ENCODE results near the gene BAIAP2.
A peak's percentile ranks its signal among the peaks of the same experiment; 100 is the strongest.

The BAIAP2 gene, protein sequence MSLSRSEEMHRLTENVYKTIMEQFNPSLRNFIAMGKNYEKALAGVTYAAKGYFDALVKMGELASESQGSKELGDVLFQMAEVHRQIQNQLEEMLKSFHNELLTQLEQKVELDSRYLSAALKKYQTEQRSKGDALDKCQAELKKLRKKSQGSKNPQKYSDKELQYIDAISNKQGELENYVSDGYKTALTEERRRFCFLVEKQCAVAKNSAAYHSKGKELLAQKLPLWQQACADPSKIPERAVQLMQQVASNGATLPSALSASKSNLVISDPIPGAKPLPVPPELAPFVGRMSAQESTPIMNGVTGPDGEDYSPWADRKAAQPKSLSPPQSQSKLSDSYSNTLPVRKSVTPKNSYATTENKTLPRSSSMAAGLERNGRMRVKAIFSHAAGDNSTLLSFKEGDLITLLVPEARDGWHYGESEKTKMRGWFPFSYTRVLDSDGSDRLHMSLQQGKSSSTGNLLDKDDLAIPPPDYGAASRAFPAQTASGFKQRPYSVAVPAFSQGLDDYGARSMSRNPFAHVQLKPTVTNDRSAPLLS

DNA sequence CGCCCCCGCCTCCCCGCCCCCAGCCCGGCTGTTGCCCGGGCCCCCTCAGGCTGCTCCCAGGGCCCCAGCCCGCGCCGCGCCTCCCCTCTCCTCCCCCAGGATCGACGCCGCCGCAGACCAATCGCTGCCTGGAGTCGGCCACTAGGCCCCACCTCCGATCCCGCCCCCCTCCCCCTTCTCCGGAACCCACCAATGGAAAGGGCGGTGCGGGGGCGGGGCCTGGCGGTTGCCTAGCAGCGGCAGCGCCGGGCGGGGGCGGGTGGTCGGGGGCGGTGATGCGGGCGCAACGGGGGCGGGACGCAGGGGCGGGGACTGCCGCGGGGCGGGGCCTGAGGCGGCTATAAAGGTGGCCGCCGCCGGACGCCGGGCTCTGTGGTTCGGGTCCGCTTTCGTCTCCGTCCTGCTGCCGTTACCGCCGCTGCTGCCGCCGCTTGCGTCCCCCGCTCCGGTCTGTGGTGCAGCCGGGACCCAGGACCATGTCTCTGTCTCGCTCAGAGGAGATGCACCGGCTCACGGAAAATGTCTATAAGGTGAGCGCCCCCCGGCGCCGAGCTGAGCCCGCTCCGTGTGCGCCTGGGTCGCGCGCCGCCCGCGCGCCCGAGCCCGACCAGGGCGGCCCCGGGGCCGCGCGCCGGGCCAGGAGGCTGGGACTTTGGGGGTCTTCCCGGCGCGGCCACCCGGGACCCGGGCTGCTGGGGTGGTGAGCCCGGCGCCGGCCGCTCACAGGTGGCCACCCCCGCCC is at the start of gene BAIAP2:
Gene BAIAP2, plus strand, starts transcription at position 373 of the 742 bp plus-strand sequence. Its CDS starts 104 bp downstream, at position 477.
- DNase-seq (ENCODE audit: low spot score), result peak; percentile 100

DNA sequence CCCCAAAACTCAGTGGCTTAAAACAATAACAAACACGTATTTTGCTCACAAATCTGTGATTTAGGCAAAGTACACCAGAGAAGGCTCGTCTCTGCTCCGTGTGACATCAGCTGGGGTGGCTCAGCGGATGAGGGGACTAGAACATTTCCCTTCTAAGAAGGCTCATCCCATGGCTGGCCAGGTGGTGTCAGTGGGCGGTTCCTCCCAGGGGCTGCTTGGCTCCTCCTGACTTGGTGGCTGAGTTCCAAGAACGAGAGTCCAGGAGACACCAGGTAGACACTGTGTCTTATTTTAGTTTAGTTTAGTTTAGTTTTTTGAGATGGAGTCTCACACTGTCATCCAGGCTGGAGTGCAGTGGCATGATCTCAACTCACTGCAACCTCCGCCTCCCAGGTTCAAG is 48.9 kb upstream of the BAIAP2 start:
- no peak for DNase-seq (ENCODE audit: low spot score)

DNA sequence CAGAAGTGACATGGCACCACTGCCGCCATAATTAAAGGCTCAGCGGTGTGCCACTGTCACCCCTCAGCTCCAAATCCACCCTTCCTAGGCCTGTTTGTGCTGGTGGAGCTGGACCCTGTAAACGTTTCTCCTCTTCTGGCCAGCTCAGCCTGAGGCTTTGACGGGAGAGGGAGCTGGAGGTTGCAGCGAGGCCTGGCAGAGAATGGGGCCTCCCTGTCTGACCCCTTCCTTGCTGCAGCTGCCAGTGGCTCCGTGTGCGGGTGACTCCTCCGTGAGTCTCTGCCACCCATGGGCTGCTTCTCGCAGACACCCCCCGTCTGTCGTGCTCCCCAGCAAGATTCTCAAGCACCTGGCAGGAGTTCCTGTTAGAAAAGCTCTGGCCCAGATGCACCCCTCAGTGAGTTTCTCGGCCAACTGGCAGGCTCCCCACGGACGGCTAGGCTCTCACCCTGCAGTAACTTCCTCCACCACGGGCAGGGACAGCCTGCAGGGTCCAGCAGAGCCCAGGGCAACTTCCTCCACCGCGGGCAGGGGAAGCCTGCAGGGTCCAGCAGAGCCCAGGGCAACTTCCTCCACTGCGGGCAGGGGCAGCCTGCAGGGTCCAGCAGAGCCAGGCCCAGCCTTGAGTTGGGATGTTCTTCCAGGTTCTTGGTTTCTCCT is 48.0 kb upstream of the BAIAP2 start:
- DNase-seq (ENCODE audit: low spot score), result no peak

DNA sequence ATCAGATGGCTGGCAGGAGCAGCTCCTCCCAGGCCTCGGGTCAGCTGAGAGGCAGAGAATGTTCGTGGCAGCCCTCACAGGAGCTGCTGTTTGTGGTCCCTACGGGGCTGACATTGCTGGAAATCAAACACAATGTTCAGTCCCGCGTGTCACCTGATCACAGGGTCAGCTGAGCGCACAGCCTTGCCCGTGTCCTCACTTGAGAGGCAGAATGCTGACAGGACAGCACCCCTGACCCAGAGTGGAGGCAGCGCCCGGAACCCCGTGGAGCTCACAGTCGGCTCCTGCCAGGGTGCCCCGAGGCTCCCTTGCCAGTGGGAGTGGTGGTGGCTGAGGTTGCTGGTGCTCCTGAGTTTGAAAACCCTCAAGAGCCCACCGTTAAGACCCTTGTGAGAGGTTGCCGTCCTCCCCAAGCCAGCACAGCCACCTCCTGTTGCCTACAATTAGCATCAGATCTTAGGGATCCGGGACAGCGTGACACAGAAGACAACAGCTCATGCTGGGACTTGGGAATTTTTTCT is 47.0 kb upstream of the BAIAP2 start:
- DNase-seq (ENCODE audit: low spot score), result no peak

DNA sequence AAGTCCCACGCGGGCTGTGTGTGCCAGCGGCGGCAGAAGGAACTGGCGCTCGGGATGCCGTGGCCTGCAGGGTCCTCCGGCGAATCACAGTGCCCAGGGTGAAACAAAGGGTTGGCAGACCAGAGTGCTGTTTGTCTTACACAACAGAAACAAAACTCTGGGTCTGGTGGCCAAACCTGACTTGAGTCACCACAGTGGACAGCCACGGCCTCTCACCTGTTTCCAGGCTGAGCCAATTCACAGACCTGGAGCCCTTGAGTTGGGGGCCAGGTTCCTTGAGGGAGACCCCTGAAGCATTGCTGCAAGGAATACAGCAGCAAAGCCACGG is 45.4 kb upstream of the BAIAP2 start:
- no peak for DNase-seq (ENCODE audit: low spot score)

DNA sequence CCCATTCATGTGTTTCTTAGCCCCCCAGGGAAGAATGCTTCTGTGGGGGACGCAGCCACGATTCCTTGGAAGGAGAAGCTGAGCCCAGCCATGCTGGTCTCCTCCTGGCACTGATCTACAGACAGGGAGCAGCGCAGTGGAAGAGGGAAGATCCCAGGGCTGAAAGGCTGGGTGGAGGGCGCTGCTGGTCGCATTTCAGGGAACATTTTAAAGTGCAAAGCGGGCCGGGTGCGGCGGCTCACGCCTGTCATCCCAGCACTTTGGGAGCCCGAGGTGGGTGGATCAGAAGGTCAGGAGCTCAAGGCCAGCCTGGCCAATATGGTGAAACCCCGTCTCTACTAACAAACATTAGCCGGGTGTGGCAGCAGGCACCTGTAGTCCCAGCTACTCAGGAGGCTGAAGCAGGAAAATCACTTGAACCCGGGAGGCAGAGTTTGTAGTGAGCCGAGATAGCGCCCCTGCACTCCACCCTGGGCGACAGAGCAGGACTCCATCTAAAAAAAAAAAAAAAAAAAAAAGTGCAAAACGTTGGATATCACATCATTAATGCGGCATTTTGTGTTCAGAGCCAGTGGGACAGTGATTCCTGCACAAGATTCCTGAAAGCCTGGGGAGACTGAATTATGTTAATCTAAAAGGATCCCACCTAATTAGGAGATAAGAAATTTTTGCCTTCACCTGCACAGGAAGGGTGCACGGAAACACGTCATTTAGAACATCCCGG is 43.9 kb upstream of the BAIAP2 start:
- no peak for DNase-seq (ENCODE audit: low spot score)

DNA sequence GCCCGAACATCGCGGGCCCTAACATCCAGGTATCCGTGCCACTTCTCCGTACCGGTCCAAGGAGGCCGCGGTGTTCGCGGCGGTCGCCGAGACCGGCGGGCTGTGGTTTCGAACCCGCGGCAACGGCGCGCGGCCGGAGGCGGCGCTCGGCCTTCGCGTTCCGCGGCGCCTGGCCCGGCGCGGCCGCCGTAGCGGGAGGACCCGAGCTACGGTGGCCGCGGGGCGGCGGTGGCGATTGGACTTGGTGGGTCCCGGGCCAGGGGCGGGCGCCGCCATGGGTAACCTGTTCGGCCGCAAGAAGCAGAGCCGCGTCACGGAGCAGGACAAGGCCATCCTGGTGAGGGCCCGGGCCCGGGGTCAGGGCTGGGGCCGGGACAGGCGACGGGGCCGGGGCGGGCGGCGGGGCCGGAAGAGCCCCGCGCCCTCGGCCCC is 43.3 kb upstream of the BAIAP2 start, which contains the start of gene CHMP6:
Gene CHMP6, plus strand, starts transcription at position 197 of the 432 bp plus-strand sequence. Its CDS starts 78 bp downstream, at position 275.
- DNase-seq (ENCODE audit: low spot score), result peak; percentile 87

DNA sequence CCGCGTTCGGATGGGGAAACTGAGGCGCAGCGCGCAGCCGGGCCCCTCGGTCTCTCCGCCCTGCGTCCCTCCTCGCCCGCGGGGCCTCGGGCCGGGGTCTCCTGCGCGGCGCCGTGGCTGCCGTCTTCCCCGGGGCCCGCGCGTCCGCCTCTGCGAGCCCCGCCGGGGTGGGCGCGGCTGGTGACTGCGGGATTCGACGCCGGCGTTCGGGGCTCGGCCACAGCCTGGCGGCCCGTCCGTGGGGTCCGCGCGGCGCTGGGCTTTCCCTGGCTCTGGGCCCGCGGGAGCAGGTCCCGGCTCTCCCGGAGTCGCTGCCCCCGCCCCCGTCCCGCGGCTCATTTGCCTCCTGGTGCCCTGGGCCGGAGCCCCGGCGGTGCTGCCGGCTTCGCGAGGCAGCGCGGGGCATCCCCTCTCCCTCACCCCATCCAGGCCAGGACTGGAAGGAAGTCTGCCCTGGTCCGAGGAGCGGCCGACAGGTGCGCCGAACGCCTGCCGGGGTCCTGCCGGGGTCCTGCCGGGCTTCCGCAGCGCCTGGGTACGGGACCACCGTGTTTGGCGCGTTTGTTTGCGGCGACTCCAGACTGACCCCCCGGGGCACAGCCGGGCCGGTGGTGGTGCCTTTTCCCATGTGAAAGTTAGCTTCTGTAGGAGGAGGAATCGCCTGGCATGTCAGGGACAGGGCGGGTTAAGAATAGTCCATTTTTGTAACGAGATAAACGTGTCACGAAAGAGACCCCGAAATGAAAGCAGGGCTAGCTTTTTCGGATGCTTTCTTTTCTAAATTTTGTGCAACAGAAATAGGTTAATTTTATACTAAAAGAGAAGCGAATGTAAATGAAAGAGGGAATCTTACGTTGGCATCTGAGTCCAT is 42.6 kb upstream of the BAIAP2 start:
- peak; percentile 43 for DNase-seq (ENCODE audit: low spot score)

DNA sequence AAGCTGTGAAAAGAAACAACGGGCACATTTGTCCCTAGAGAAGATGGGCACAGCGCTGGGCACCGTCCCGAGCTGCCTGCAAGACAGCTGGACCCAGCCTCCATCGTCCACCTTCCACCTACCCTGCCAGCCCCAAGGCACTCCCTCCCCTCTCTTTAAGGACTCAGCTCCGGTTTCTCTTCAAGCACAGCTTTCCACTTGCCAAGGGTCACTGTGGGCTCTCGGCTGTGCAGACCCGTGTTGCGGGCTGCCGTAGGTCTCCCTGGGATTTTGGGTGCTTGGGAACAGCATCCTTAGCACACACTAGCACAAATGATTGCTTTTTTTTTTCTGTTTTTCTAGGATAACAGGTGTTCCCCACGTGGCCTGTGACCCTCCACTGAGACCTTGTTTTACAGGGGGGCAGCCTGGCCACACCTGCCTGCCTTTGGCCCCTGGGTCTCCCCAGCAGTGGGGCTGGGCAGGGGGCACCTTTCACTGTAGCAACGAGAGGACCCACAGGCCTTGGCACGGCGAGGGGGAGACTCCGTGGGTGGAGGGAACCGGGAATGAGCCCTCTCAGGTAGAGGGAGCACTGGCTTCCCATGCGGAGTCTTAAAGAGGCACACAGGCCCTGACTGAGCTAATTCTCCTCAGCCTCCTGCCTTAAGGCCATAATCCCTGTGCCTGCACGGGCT is 41.9 kb upstream of the BAIAP2 start:
- no peak for DNase-seq (ENCODE audit: low spot score)

DNA sequence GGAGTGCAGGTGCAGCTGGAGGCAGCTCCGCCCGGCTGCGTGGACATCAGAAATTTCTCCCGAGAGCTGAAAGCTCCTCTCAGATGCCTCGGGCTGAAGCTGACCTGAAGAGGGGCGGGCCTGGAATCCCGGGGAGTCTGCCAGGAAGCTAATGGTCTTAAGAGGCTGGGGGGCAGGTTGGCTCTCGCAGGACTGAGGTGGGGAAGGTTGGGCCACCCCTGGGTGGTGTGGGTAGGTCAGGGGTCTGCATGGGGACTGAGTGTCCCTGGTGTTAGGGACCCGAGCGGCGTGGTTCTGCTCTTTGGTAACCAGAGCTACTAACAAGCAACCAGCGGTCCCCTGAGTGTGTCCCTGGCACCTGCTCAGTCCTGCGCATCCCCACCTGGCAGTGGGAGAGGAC is 39.8 kb upstream of the BAIAP2 start:
- no peak for DNase-seq (ENCODE audit: low spot score)

DNA sequence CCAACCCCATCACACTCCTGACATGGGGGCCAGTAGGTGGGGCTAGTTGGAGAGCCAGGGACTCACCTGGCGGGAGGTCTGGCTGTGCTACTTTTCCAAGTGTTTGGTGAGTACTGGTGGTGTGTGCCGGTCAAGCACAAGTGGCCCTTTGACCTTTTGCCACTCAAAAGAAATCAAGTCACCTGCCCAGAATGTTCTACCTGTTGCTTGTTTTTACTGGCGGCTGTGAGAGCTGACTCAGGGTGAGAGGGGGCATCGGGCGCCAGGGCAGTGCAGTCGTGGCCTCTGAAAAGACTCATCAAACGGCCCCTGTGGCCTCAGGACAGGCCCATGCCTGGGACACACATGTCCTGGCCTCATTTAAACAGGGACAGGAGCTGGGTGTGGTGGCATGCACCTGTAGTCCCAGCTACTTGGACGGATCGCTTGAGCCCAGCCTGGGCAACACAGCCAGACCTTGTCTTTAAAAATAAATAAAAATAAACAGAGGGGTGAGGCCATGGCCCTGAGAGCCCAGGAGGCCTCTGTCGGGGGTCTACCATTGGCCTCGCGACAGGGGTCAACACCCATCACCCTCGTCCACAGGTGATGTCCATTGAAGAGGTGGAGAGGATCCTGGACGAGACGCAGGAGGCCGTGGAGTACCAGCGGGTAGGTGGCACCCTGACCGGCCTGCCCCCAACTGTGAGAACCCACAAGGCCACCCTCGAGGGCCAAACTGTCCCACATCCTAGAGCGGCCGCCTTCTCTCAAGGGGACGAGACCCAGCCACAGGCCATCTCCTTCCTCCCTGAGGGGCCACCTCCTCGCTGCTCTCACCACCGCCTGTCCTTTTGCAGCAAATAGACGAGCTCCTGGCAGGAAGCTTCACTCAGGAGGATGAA is 38.3 kb upstream of the BAIAP2 start:
- DNase-seq (ENCODE audit: low spot score), result no peak

DNA sequence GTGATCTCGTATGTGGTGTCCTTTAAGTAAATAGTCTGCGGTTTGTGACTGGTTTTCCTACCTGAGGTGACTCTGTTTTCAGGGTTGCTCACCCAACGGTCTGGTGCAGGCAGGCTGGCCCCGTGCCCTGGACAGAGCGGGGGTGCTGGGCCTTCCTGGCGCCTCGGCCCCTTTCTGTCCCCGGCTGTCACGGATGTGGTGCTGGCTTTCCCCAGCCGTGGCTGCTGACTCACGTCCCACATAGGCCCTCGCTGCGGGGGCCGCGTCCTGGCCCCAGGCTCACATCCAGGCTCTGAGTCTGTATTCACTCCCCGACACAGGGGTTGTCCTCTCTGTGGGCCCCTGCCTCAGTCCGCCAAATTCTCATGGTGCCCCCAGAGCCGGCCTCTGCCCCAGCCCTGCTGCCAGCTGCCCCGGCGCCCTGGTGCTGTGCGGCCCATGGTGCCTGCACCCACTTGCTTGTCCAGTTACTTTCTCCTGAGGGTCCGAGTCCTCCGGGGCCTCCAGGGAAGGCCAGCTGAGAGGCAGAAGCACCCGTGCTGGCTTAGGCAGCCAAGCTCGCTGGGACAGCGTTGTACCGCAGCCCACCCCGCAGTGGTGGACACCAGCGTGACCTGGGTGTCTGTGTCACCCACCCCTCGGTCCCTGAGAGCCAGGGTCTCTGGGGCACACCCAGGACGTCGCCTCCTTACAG is 37.4 kb upstream of the BAIAP2 start:
- DNase-seq (ENCODE audit: low spot score), result no peak

DNA sequence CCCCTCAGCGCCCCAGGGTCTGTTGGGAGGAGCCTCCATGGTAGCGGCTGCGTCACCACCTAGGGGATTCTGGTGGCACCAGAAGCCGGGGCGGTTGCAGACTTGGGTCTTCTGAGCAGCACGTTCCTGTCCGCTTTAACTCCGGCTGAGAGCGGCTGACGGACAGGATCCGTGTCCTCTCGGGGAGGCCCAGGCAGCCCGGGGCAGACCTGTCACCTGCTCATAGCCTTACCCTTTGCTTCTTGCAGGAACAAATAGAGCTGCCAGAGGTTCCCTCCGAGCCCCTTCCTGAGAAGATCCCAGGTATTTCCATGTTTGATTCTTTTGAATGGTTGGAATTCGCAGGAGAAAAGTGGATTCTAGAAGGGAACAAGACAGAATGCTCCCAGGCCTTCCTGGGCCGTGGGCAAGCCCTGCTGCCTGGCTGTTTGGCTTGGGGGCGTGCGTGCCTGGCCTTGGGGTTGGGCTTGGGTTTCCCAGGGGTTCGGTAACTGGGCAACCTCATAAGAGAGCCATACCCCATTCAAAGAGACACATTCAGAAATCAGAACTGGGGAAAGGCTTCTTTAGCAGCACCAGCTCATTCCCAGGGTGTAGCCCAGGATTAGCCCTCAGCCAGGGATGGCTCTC is 36.7 kb upstream of the BAIAP2 start:
- DNase-seq (ENCODE audit: low spot score), result no peak

DNA sequence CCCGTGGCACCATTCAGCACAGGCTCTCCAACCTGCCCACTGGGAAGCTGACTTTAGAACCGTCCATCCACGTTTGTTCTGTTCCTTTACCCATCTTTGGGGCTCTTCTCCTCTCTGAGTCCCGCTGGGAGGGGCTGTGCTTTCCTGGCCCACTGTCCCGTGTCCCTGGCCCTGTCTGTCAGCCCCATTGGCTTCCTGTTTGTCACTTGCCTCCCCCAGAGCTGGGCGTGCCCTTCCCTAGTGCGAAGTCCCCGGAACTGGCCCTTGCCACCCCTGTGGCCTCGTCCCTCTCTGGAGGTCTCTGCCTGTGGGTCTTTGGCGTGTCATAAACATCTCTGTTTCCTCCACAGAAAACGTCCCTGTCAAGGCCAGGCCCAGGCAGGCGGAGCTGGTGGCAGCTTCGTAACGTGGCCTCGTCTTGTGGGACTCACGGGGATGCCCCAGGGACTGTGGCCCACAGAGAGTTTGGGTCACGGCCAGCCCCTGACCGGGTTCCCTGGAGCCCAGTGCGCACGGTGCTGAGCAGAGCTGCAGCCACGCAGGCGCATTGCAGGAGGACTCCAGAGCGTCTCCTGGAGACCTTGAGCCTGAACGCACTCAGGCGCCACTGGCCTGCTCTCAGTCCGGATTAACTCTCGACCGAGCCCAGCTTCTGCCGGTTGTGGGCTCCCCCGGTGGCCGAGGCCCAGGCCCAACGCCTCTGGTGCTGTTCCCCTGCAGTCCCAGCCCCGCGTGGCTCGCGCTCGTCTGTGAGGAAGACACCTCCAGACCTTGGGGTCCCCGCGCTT is 36.0 kb upstream of the BAIAP2 start:
- DNase-seq (ENCODE audit: low spot score), result no peak

DNA sequence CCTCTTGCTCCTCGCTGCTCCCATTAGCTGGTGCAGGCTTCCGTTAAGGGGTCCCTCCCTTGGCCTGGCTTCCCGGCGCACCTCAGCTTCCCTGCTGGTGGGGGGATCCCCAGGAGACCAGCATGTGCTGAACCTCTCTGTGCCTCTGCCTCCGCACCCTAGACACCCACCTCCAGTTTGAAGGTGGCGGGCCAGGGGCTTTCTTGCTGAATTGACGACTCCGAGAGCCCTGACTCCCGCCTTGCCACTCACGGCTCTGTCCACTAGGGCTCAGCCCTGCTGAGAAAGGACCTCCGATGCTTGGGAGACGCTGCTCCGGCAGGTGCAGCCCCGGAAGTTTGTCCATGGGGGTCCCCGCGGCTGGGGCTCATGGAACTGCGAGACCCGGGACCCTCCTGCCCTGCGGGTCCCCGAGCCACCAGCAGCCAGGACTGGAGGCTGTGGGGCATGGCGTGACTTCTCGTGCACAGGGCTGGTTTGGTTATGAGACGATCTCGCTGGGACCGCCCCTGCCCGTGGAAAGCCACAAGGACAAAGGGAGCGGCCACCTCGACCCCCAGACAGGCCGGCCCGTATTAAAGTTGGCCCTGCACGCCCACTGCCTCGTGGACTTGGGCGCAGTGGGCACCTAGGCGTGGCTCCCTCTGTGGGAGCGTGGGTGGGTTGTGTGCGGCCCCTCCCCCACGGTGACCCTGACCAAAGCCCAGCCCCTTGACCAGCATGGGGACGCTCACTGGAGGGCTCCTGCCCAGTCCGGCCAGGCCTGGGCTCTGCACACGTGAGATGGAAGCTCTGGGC is 35.2 kb upstream of the BAIAP2 start:
- no peak for DNase-seq (ENCODE audit: low spot score)

DNA sequence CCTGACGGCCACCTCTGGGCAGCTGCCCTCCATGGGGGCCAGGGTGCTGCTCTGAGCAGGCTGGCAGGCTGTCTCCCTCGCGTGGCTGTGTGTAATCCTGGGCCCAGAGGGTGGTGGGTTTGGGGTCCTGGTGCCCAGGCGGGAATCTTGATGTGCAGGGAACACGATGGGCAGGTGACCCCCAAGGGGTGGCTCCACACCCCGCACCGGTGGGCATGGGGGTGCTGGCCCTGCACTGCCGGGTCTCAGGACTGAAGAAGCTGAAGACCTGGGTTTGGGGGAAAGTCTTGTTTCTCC is 34.7 kb upstream of the BAIAP2 start:
- DNase-seq (ENCODE audit: low spot score), result no peak

Measured in AG08395 (cell line).